Neural cell (in vitro differentiated cells): ENCODE data around the gene PPP4R2. TPM values are rescaled to one million over a fixed set of nuclear protein-coding genes. Genes with fewer than 3 reads are reported as not detected.

Source experiments
- H2AFZ ChIP-seq: fragments of 200-600, 300-800 bp; sonication (generic), shearing (Covaris generic); 2 replicates; pipeline ENCODE4 v1.6.0; 2014; ENCODE audit warnings: low read depth, mild to moderate bottlenecking, antibody characterized with exemption, low read length, moderate library complexity
- H3F3A ChIP-seq: fragments of 200-600 bp; shearing (Covaris generic); 2 replicates; pipeline ENCODE4 v1.6.1; 2016; ENCODE audit warnings: mild to moderate bottlenecking, moderate library complexity, mixed read lengths, antibody characterized with exemption, low read length; ENCODE audit not compliant: insufficient read depth, poor library complexity, severe bottlenecking
- H3K27ac ChIP-seq: fragments of 200-600, 300-800 bp; sonication (generic), shearing (Covaris generic); 2 replicates; pipeline ENCODE4 v1.5.1; 2014; ENCODE audit warnings: mild to moderate bottlenecking, low read length, moderate library complexity
- H3K27me3 ChIP-seq: fragments of 300-800, 200-600 bp; sonication (generic), shearing (Covaris generic); 2 replicates; pipeline ENCODE4 v1.6.0; 2014; ENCODE audit warnings: mild to moderate bottlenecking, low read depth, low read length, moderate library complexity; ENCODE audit not compliant: insufficient read depth
- H3K36me3 ChIP-seq: fragments of 300-800, 200-600 bp; sonication (generic), shearing (Covaris generic); 2 replicates; pipeline ENCODE4 v1.5.1; 2014; ENCODE audit warnings: mild to moderate bottlenecking, antibody characterized with exemption, low read length, moderate library complexity; ENCODE audit not compliant: insufficient read depth
- H3K4me2 ChIP-seq: fragments of 300-800, 200-600 bp; sonication (generic), shearing (Covaris generic); 2 replicates; pipeline ENCODE4 v1.6.0; 2014; ENCODE audit warnings: mild to moderate bottlenecking, low read length
- H3K4me3 ChIP-seq: fragments of 300-800, 200-600 bp; sonication (generic), shearing (Covaris generic); 2 replicates; pipeline ENCODE4 v1.5.1; 2014; ENCODE audit warnings: mild to moderate bottlenecking, low read length, moderate library complexity
- H3K79me2 ChIP-seq: fragments of 200-600 bp; shearing (Covaris generic); replicated peaks from 2 replicates; pipeline ENCODE4 v1.6.0; 2014; ENCODE audit warnings: mild to moderate bottlenecking, low read length, moderate library complexity; ENCODE audit not compliant: insufficient read depth
- H3K9ac ChIP-seq: fragments of 300-800, 200-600 bp; sonication (generic), shearing (Covaris generic); 2 replicates; pipeline ENCODE4 v1.6.1; 2016; ENCODE audit warnings: mild to moderate bottlenecking, low read length, mixed read lengths
- H3K9me2 ChIP-seq: fragments of 200-600 bp; shearing (Covaris generic); 2 replicates; pipeline ENCODE4 v1.6.1; 2016; ENCODE audit warnings: mild to moderate bottlenecking, low read length, mixed read lengths; ENCODE audit not compliant: insufficient read depth
- H3K9me3 ChIP-seq: fragments of 200-600, 300-800 bp; sonication (generic), shearing (Covaris generic); 2 replicates; pipeline ENCODE4 v1.6.1; 2016; ENCODE audit warnings: mild to moderate bottlenecking, mixed run types, low read length, moderate library complexity, mixed read lengths
- H4K20me1 ChIP-seq: fragments of 200-600 bp; shearing (Covaris generic); 2 replicates; pipeline ENCODE4 v1.6.1; 2016; ENCODE audit warnings: mild to moderate bottlenecking, mixed run types; ENCODE audit not compliant: insufficient read depth
- CTCF ChIP-seq: fragments of 450-650 bp; IDR thresholded peaks from 2 replicates; pipeline ENCODE4 v1.5.1; 2014; ENCODE audit warnings: antibody characterized with exemption, mild to moderate bottlenecking, moderate library complexity; ENCODE audit not compliant: poor library complexity, severe bottlenecking
- EP300 ChIP-seq: fragments of 450-650 bp; conservative IDR thresholded peaks from 2 replicates; pipeline ENCODE4 v1.6.1; 2014; ENCODE audit warnings: antibody characterized with exemption, mild to moderate bottlenecking, moderate library complexity; ENCODE audit not compliant: poor library complexity, severe bottlenecking
- EZH2 ChIP-seq: fragments of 200-600, 300-800 bp; shearing (Covaris generic), sonication (generic); IDR thresholded peaks from 2 replicates; pipeline ENCODE4 v1.6.1; 2014; ENCODE audit warnings: antibody characterized with exemption, low read length, borderline replicate concordance, mild to moderate bottlenecking; ENCODE audit not compliant: insufficient read depth, poor library complexity, severe bottlenecking
- MXI1 ChIP-seq: fragments of 450-650 bp; conservative IDR thresholded peaks from 2 replicates; pipeline ENCODE4 v1.6.1; 2014; ENCODE audit warnings: antibody characterized with exemption, mild to moderate bottlenecking; ENCODE audit not compliant: poor library complexity, severe bottlenecking
- POLR2AphosphoS5 ChIP-seq: IDR thresholded peaks from 2 replicates; pipeline ENCODE4 v1.6.1; 2012
- RAD21 ChIP-seq: fragments of 450-650 bp; conservative IDR thresholded peaks from 2 replicates; pipeline ENCODE4 v1.6.1; 2014; ENCODE audit warnings: antibody characterized with exemption, mild to moderate bottlenecking, moderate library complexity
- REST ChIP-seq: IDR thresholded peaks from 2 replicates; pipeline ENCODE4 v1.6.1; 2012; ENCODE audit warnings: borderline replicate concordance
- SMC3 ChIP-seq: fragments of 450-650 bp; conservative IDR thresholded peaks from 2 replicates; pipeline ENCODE4 v1.6.1; 2014; ENCODE audit warnings: antibody characterized with exemption, mild to moderate bottlenecking, moderate library complexity; ENCODE audit not compliant: poor library complexity
- TAF1 ChIP-seq: IDR thresholded peaks from 2 replicates; pipeline ENCODE4 v1.6.1; 2012; ENCODE audit warnings: low read depth
- polyA plus RNA-seq: library from polyadenylated mRNA; depleted of rRNA; stranded (reverse); fragments of >200 nt; gene quantifications from 2 replicates; pipeline ENCODE4 v1.2.3, GENCODE V29; 2014

PPP4R2 gene
- polyA plus RNA-seq, 1 donor from 2014 or later: 65.5 TPM

- Histone ChIP-seq H3K36me3 (no peaks in the 10 kb centered on the region), H3K9me3 (no peaks in the 10 kb centered on the region), H4K20me1 (no peaks in the 10 kb centered on the region), H3K79me2 (no peaks in the 10 kb centered on the region), H2AFZ (no peak overlapping the region), H3K9me2 (no peaks in the 10 kb centered on the region), H3F3A (no peaks in the 10 kb centered on the region), H3K9ac (no peak overlapping the region), H3K4me2 (no peak overlapping the region), H3K4me3 (no peak overlapping the region), H3K27me3 (no peaks in the 10 kb centered on the region), H3K27ac (no peak overlapping the region)
- TF ChIP-seq SMC3 (no peak), POLR2AphosphoS5 (no peak), EP300 (no peak), TAF1 (no peak), CTCF (no peak), REST (no peak), RAD21 (no peak), EZH2 (no peak), MXI1 (no peak)
Observed at GRCh38 chr3:72947715-72948490, 48.7 kb upstream of the PPP4R2 start.

- Histone ChIP-seq H3K27ac (no peak overlapping the region), H3K4me2 (no peak overlapping the region), H3F3A (no peaks in the 10 kb centered on the region), H3K79me2 (no peaks in the 10 kb centered on the region), H3K36me3 (no peaks in the 10 kb centered on the region), H3K9me3 (no peaks in the 10 kb centered on the region), H3K4me3 (no peak overlapping the region), H3K9me2 (no peaks in the 10 kb centered on the region), H3K27me3 (no peaks in the 10 kb centered on the region), H3K9ac (no peak overlapping the region), H2AFZ (no peak overlapping the region), H4K20me1 (no peaks in the 10 kb centered on the region)
- TF ChIP-seq TAF1 (no peak), POLR2AphosphoS5 (no peak)
Observed at GRCh38 chr3:72949016-72949415, 47.6 kb upstream of the PPP4R2 start.
